ENCODE results near the gene WDR76.

WDR76 gene

DNA sequence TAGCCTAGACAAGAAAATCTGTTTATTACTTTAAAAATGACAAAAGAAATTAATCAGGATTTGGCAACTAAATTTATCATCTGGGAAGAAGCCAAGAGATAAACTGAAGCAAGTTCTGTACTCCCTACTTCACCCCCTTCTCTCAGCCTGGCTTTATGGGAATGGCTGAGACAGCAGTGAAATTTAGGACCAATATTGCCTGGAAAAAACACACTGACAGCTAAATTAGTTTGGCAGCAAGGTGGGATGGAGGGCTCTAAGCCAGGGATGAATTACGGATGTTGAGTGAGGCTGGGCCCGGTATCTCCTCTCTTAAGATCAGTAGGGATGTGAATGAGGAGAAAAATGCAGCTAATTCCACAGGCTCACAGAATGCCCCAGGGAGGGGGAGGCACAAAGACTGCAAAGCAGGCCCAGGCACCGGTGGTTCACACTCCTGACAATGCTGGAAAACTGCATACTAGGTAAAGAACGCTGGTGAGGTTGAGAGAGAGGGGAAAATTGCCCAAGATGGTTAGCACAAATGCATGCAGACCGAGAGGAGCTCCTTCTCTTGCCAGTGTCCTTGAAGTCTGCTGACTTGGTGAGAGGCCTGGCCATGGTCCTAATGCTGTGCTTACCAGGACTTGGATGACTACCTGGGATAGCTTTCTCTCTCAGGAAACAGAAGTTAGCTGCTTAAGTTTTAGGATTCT lies 89.0 kb downstream of the WDR76 start:
- no peak for DNase-seq

DNA sequence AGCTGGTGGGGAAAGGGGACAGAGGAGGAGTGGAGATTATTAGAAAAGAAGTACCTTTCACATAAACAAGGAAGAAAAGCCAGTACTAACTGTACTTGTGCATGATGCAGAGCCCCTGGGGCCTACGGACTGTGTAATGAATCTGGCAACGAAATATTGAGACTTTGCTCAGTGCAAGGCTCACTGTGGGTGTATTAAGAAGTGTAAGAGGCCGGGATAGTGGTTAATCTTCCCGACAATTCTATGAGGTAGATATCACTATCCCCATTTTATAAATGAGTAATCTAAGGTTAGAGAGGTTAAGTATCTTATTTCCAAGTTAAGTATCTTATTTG lies 89.5 kb downstream of the WDR76 start:
- no peak for DNase-seq
